ENCODE results near the gene GUCY1A2.

DNA sequence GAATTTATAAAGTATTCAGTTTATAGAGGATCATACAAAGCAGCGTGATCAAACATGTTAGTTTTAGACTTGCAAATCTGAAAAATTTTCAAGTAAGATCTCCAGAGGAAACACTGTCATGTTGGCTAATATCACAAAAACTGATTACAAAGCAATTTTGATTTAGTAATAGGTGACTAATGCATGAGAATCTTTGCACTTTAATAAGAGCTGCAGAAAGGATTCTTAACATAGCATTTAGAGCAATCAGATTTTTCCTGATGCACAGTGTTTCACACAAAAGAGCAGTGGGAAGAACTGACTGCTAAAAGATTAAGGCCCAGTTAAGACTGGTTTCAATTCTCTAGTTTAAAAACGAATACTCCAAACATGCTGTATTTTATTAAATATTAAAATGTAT is 321.2 kb downstream of the GUCY1A2 start:
- TF ChIP-seq EZH2phosphoT487 (IDR thresholded peaks at IDR 0.05; ENCODE audit: insufficient read depth, low read depth) (no peak), EZH2 (IDR thresholded peaks at IDR 0.05; ENCODE audit: insufficient read depth, poor library complexity, severe bottlenecking) (no peak)

All from GM23248 (cell line).